Stimulated activated CD4-positive, alpha-beta T cell treated with anti-CD3 and anti-CD28 coated beads, Interleukin-15, amount 100 ng/mL, for 48 hours (primary cell): Measurements from ENCODE around the gene PDE5A.

Source experiments
- DNase-seq, 2 donors: peaks; one replicate each; pipeline ENCODE4 v3.0.0-alpha.2; 2020; ENCODE audit warnings: low read depth in 2 of 2

The PDE5A gene

DNA sequence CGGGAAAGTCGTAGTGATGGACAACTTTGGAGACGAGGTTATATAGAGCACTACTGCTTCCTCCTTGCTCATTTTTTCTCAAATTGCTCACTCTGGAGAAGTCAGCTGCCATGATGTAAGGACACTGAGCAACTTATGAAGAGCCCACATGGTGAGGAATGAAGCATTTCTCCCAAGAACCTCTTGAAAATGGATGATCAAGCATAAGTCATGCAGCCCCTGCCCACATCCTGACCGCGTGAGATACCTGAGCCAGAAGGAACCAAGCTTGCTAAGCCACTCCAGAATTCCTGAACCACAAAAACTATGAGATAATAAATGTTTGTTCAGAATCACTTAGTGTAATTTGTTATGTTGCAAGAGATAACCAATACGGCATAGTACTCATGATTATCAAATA lies 42.8 kb downstream of the PDE5A start:
- no peak for DNase-seq

DNA sequence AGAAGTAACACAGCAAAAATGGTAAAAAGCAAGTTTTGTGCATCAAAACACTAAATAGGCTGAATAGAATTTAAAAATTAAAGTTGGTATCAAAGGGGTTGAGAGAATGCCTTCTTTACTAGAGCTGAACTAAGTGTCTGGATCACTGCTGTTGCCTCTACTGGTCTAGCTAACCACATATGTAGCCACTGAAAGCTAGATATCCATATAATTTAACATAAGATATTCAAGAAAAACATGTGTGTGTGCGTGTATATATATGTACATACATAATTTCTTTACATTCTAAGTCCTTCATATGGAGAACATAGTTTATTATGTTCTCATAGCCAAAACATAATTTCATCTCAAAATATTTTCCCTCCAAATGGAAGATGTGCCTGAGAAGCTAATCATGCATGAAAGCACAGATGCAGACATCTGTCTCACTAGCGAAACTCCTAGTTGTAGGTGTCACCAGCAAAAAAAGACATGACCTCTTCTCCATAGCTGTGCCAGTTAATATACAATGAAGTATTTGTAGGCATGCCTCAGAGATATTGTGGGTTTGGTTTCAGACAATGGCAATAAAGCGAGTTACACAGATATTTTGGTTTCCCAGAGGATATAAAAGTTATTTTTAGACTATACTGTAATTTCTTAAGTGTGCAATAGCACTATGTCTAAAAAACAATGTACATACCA lies 47.3 kb downstream of the PDE5A start:
- no peak for DNase-seq

DNA sequence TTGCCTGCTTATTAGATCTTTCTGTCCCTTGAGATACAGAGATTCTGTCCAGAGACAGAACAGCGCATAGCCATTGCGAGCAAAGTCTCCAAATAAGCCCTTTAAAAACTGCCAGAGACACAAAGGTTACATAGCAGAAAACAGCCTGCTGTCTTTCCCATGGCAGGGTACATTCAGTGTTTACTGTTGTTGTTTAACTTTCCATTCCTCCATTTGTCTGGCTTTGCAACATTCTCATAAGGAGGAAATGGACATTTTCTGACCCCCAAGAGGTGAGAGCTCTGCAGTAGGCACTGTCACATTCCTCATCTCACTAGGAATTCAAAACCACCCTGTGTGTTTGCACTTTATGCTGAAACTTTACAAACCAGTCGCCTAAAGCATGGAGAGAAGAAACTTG lies 48.3 kb downstream of the PDE5A start:
- no peak for DNase-seq

DNA sequence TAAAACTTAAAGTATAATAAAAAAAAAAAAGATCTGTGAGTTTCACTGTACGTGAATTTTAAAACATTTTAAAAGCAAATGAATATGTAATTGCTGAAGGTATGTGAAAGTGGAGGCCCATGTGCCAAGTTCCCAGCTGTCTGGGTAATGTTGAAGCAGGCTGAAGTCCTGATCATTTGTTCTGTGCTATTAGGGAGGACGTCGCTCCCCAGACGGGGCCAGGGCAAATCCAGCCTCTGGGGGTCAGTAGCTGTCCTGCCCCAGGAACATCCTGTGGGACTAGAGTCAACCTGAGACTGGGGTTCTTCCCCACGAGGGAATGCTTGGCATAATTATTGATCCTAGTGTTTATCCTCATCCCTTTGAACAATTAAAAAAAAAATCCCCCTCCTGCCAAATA lies 48.8 kb downstream of the PDE5A start:
- DNase-seq = no peak

DNA sequence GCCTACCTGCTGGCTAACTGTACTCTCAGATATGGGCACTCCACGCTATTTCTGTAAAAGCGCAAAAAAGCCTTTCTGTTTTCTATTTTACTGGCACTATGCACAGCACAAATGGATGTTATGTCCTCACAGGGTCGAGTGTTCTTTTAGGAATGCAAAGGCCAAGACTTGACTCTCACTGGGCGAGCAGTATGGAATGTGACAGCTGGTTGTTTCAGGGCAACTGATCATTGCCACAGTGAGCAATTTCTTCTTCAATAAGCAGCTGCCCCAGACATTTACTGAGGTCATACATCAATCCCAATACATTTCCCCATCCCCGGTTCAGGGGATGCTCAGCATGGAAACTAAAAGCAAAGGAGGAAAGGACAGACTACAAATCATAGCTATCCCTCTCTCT lies 58.2 kb downstream of the PDE5A start:
- no peak for DNase-seq

DNA sequence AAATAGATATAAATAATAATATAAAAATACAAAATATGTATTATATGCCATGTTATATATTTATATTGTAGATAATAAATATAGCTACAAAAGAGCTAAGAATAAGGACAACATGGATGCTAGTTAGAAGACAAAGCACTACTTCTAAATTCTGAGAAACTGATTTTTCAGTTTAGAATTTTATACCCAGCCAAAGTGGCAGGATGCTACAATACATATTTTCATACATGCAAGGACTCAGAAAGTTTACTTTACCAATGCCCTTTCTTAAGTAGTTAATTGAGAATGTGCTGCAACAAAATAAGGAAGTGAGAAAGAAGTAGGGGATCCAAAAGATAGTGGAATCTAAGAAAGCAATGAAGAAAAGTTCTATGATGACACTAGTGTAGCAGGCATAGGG lies 64.5 kb downstream of the PDE5A start:
- DNase-seq = no peak

DNA sequence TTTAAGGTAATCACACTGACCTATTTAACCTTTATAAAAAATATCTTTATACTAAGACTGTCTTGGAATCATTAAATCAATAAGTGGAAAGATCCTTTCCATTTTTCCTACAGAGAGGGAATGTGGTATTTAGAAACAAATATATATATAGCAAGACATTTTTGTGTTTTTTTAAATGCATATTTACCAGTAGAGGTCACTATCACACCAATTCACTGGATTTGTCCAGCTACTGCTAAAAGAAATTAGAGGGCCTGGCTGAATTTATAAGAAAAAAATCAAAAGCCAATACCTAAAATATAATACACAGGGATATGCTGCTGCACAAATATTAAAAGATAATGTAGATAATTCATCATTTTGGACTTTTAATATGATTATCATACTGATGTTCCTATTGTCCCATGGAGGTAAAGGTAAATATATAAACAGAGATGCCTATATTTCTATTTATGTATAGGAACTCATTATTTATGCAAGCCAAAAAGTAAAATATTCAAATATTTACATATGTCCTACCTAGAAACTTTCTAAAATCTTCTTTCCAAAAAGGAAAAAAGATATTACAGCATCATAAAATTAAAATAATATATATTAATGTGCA lies 69.5 kb downstream of the PDE5A start:
- DNase-seq = no peak

DNA sequence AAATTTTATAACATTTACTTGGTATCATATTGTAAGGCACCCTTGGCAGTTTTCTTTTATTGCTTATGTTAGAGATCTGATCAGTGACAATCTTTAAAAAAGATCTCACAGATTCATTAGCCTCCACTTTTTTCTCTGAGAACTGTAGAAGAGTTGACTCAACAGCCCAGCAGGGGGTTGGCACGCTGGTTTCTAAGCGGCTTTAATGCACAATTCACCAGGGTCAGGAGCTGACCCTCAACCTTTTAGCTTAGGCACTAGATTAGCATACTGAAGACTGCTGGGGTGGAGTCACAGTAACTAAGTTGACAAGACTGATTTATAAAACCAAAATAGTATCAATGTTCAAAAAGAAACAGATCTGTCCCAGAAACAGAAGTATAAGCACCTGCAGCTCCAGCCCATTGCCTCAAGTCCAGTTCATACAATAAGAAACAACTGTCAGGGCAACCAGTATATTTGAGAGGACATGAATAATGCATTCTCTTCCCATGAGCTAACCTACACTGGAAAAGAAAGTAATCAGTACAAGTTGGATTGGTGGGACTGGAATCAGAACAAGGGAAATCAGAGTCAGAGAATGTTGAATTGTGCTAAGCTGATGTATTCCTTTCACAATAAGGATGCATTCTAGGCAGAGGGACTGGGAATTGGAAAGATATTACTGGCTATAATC lies 77.6 kb downstream of the PDE5A start:
- DNase-seq = no peak

DNA sequence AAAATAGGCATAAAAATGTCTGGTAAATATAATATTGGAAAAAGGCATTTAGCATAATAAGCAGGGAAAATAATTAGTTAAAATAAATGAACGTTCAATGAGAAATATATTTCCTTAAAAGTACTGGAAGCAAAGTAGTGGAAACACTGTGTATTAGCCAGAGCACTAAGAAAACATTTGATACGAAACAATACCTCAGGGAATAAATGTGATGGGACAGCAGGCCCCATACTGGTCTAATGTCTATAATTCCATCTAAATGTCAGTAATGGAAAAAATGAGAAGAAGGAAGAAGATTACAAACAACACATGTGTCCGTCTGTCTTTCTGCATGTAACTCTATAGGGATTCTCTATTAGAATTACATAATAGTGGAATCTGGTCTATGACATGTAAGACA lies 79.0 kb downstream of the PDE5A start:
- DNase-seq = no peak

DNA sequence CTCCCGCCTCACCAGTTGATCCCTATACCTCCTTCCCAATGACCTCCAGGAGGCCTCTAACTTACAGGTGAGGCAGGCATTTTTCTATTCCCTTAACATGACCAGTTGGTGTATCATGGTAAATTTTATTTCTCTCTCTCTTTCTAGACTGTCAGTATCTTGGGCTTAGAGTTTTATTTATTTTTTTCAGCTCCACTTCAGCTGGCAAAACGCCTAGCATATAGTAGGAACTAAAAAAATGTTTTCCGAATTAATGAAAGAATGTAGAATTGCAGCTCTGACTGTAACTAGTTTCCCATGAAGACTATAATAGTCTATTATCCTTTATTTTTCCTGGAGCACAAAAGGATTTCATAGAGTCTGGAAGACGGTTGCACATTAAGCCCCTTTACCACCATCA lies 84.8 kb downstream of the PDE5A start:
- DNase-seq = no peak

DNA sequence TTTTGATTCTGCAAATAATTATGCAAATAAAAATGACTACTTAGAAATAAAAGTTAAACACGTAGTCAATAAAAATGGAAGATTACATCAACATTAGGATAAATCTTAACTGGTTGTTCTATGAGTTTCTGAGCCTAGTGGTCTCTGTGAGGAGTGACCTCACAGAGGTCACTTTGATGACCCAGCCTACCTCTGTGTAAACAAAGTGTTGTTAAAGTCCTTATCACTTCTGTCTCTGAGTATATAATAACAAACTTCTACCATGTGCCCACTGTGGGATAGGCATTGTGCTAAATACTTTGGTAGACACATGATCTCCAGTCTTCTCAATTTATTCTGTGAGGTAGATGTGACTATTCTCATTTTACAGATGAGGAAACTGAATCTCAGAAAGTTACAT lies 85.4 kb downstream of the PDE5A start:
- no peak for DNase-seq

DNA sequence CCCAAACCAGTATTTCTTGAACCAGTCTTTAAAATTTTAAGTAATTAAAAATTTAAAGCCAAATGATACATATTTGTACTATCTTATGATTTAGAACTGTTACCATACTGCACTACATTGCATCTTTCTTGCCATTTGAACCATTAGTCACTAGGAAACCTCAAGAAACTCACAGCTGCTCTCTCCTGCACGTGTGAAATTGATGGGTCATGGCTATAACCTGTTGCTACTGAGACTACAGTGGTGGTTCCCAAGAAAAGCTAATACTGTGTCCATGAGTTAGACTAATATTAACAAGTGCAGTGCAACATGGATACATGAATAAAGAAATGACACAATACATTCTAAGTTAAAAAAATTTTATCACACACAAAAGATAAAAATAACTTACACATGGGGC lies 88.4 kb downstream of the PDE5A start:
- DNase-seq = no peak

DNA sequence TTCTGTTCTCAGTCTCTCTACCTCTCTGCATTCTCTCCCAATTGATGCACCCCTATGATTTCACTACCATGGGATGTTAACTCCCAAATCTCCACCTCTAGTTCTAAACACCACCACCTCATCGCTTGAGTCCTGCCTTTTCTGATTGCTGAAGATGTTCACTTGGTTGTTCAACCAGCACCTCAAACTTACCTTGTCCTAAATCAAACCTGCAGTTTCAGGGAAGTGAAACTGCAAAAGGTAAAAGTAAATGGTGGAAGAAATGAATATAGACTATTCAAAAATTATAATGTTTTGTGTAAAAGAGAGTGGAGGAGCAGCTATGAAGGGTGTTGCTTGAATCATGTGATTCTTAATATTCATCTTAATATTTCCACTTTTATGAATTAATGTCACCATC lies 91.0 kb downstream of the PDE5A start:
- no peak for DNase-seq

DNA sequence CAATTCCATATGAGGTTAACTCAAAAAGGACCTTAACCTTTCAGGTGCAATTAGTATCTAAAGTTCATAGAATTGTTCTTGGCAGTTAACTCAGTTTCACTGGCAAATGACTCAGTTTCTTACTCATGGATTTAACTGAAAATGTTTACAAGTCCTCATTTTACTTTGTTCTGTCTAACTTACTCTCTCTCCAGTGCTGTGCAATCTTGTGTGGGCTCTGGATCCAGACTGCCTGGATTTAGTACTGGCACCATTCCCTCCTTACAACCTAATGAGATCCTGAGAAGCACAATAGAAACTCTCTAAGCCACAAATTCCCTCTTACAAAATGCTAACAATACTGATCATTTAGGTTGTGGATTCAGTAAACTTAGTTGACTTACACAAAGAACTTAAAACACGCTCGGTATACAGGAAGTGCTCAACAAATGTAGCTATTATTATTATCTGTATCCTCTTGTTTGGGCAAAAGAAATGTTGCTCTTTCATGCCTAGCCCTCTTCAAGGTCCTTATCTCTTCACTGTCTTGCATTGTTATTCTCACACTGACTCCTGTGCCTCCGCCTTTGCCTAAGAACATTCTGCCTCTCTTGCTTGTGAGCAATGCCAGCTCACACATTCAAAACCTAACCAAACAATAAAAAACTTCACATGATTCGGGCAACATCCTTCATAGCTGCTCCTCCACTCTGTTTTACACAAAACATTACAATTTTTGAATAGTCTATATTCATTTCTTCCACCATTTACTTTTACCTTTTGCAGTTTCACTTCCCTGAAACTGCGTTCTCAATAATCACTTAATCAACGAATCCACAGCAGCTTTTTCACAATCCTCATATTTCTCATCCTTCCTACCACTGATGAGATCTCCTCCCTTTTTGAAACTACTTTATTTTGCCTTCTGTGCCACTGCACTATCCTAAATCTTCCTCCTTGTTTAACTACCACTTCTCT lies 91.8 kb downstream of the PDE5A start:
- no peak for DNase-seq

DNA sequence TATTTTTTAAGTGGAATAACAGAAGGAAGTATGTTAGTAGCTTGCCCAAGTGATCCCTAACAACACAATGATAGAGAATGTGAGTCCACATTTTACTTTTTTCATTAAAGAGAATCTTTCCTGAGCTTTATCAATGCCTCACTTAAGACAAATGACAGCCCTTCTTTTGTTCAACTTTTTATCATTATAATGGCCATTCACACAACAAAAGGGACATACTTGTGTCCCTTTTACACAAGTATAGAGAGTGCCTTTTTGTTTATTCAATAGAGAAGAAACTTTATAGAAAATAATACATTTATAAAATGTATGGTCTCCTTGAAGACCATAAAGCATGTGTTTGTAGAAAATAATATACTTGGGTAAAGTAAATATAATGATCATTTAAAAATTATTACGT lies 96.3 kb downstream of the PDE5A start:
- no peak for DNase-seq

DNA sequence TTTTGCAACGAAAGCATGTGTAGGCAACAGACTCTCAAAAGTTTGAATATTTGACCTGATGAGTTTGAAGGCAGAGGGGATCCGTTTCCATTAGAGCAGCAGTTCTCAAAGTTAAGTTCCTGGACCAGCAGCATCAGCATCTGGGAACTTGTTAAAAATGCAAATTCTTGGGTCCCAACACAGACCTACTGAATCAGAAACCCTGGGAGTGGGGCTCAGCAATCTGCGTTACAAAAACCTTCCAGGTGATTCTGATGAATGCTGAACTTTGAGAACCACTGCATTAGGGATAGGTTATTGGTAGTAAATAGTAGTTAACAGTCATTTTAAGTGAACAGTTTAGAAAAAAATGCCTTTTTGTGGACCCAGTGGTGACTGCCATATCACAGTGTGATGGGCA lies 98.8 kb downstream of the PDE5A start:
- no peak for DNase-seq

DNA sequence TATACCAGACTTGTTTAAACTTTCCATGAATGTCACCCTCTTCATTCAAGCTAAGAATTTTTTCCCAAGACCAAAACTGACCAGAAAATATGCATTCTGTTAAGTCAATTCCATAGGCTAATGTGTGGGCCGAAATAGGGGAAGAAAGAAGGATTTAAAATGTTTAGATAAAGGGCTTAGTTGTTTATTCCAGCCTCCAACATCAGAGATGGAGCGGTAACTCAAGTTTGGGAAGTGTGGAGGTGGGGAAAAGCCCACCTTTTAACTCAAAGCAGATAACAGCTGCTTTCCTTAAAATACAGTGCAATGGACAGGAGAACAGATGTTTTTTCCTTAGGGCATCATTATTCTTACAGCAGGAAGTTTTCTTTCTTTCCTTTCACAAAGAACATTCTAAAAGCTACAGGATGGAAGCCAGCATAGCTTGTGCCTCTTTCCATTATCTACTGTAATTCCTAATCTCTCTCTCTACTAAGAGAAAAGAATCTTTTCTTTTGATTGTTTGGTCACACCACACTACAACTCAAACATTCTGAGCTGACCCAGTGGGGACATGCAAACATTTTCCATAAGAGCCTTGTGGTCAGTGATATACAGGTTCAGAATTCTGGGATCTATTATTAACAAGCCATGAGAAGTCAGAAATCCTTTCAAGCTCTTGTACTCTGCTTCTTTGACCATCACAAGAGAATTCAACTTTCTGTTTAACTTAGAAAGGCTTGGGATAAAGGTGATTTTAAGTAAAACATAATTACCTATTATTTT lies 101.6 kb downstream of the PDE5A start:
- no peak for DNase-seq

DNA sequence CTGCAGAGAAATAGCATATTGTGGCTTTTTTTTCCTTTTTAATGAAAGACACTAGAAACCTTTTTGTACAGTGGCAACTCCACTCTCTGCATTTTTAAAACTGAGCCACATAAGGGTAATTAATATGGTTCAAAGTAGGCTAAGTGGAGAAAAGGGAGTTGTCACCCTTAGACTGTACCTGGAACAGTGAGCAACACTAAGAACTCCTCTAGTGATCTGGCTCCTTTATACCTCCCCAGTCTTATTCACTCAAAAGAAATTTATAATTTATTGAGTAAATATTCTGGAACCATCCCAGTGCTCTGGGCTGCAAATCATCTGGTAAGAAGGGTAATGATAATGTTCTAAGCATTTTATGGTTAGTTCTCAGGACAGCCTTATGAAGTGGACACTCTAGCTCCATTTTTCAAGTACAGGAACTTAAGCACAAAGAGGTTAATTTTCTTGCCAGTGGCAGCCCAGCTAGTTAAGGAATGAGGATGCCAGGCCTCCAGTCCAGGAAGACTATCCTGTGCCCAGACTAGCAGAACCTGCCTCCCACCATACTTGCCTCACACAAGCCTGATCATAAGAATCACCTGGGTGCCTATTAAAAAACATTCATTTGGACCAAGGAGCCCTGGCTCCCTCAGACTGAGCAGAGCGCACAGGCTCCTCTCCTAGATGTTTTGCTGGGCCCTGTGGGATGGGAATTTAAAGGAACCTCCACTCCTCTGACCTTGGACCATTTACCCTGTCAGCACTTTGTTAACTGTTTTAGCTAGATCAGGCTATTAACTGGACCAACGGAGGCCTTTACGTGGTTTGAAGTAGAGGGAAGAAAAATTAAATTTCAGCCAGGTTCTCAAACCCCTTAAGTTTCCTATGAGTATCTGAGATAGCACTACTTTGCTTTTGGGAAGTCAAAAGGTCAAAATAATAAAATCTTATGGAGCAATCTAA lies 102.6 kb downstream of the PDE5A start:
- DNase-seq = no peak

DNA sequence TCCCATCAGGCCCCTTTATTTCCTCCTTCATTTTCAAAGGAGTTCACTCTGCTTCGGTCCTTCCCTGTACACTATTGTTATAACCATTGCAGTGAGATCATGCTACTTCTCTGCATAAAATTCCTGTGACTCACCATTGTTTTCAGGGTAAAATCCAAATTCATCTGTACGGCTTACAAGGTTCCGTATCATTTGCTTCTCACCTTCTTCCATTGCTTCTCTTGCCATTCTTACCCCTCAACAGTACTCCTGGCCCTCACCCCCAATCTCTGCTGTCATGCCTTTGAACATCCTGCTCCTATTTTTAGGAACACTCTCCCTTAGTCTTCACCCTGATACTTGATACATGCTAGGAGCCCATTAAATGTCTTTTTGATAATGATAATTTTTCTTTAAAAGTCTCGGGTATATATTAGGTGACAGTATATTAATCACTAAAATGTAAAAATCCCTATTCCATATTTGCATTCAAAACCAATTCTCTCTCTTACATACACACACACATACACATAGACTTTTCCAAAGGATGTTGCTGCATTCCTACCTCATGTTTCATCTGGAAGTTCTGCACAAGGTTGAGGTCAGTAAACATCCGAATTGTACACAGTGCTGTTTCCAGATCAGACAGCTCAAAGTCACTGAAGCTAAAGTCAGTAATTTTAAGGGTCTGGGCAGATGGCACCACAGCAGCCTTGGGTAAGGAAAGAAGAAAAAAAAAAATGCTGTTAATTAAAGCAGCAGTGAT lies 103.4 kb downstream of the PDE5A start:
- DNase-seq = no peak

DNA sequence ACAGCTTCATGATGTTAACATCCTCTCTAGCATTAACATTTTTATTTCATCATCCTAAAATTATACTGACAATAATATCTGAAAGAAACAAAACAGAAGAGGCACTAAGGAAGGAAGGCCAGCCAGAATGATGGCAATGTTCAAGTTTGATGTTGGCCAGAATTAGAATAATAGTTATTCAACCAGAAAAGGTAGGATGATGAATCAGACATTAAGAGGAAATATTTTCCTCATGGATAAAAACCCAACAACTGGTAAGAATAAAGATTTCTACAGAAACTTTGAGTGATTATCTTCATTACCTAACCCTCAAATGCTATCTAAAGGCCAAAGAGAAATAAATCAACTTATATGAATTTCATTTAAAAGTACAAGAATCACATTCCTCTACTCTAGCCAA lies 105.2 kb downstream of the PDE5A start:
- no peak for DNase-seq
